Measurements from ENCODE around the gene HOXD4. TPM values are rescaled to one million over a fixed set of nuclear protein-coding genes. Genes with fewer than 3 reads are reported as not detected.

The HOXD4 gene
- total RNA-seq, 1 experiment from 2014 or later, result 0.61 TPM

- CTCF ChIA-PET, result no interaction called here
Measured at GRCh38 chr2:176152350-176153181, 1.2 kb downstream of the HOXD4 start.

GRCh38 chr2:176154576-176155252 is 3.4 kb downstream of the HOXD4 start:
- ChIA-PET RAD21 (ENCODE audit: low non-redundant PET in 1 of 2, low total read pairs in 2 of 2, uncharacterized antibody in 2 of 2, unreplicated experiment in 2 of 2) (no interaction called here), CTCF (interaction anchor here (1.0 kb wide), 1 partner anchor 300 kb away, joined by 3 read pairs; no protein-coding TSS in a partner anchor), POLR2A (no interaction called here)
- intact Hi-C loops (cut with micrococcal nuclease), result no loop called here
- H2AFZ ChIP-seq (ENCODE audit: low read depth, low read length, poor library complexity, severe bottlenecking), result no peak overlapping the region
- H3K9me2 ChIP-seq (ENCODE audit: insufficient read depth), result no peaks in the 10 kb centered on the region
- BruUV-seq (replicated peaks), result no TSS peak
- H3K79me2 ChIP-seq (ENCODE audit: insufficient read depth, low read length), result no peaks in the 10 kb centered on the region
- H3K36me3 ChIP-seq (ENCODE audit: control insufficient read depth in 1 of 2, insufficient read depth in 2 of 2, low read length in 2 of 2), result no peaks in the 10 kb centered on the region
- no peaks in the 10 kb centered on the region for H4K20me1 ChIP-seq (ENCODE audit: insufficient read depth)
- H3K27ac ChIP-seq (ENCODE audit: low read depth, low read length), result no peak overlapping the region
- H3K4me3 ChIP-seq (replicated peaks in 1 of 2; ENCODE audit: low read depth in 1 of 2, low read length in 2 of 2), result no peak overlapping the region
- TF ChIP-seq SRF (IDR thresholded peaks at IDR 0.05; ENCODE audit: low read depth) (no peak), CTCF (IDR thresholded peaks at IDR 0.05 in 2 of 3, conservative IDR thresholded peaks at IDR 0.05 in 1 of 3; ENCODE audit: borderline replicate concordance in 1 of 3, insufficient read depth in 1 of 3, low read depth in 2 of 3, low read length in 2 of 3) (no peak), JUND (IDR thresholded peaks at IDR 0.05) (no peak), POLR2A (IDR thresholded peaks at IDR 0.05; ENCODE audit: borderline replicate concordance, extremely low read depth, insufficient read depth, insufficient read length) (no peak), TCF7L2 (IDR thresholded peaks at IDR 0.05; ENCODE audit: borderline replicate concordance, extremely low read depth, insufficient read depth, insufficient read length) (no peak), SIN3A (IDR thresholded peaks at IDR 0.05; ENCODE audit: low read depth) (no peak)
- H3K4me1 ChIP-seq (ENCODE audit: control insufficient read depth in 1 of 2, insufficient read depth in 2 of 2, low read length in 2 of 2), result no peaks in the 10 kb centered on the region
- no peak overlapping the region for H3K4me2 ChIP-seq (ENCODE audit: low read length)
- H3K9me3 ChIP-seq (ENCODE audit: control insufficient read depth in 1 of 2, insufficient read depth in 1 of 2, low read depth in 1 of 2, low read length in 2 of 2), result no peaks in the 10 kb centered on the region
- H3K9ac ChIP-seq (ENCODE audit: low read length), result no peak overlapping the region
- ATAC-seq, result no peak
- DNase-seq (ENCODE audit: low read depth, low spot score), result no peak
- H3K27me3 ChIP-seq (ENCODE audit: insufficient read depth, low read length), result no peaks in the 10 kb centered on the region

More at GRCh38 chr2:176152350-176153181, 1.2 kb downstream of the HOXD4 start:
- Histone ChIP-seq H3K9ac (ENCODE audit: low read length) (no peak overlapping the region), H3K27me3 (ENCODE audit: insufficient read depth, low read length) (no peaks in the 10 kb centered on the region), H3K4me1 (ENCODE audit: control insufficient read depth in 1 of 2, insufficient read depth in 2 of 2, low read length in 2 of 2) (no peaks in the 10 kb centered on the region), H3K36me3 (ENCODE audit: control insufficient read depth in 1 of 2, insufficient read depth in 2 of 2, low read length in 2 of 2) (no peaks in the 10 kb centered on the region), H3K4me3 (replicated peaks in 1 of 2; ENCODE audit: low read depth in 1 of 2, low read length in 2 of 2) (no peak overlapping the region), H3K79me2 (ENCODE audit: insufficient read depth, low read length) (no peaks in the 10 kb centered on the region), H3K4me2 (ENCODE audit: low read length) (no peak overlapping the region), H3K27ac (ENCODE audit: low read depth, low read length) (no peak overlapping the region), H3K9me2 (ENCODE audit: insufficient read depth) (no peaks in the 10 kb centered on the region), H2AFZ (ENCODE audit: low read depth, low read length, poor library complexity, severe bottlenecking) (no peak overlapping the region), H3K9me3 (ENCODE audit: control insufficient read depth in 1 of 2, insufficient read depth in 1 of 2, low read depth in 1 of 2, low read length in 2 of 2) (no peaks in the 10 kb centered on the region), H4K20me1 (ENCODE audit: insufficient read depth) (no peaks in the 10 kb centered on the region)
- DNase-seq (ENCODE audit: low read depth, low spot score) (no peak), ATAC-seq (no peak)
- no TSS peak for BruUV-seq (replicated peaks)
- TF ChIP-seq EZH2 (IDR thresholded peaks at IDR 0.05), result no peak
- ChIA-PET POLR2A (no interaction called here), RAD21 (ENCODE audit: low non-redundant PET in 1 of 2, low total read pairs in 2 of 2, uncharacterized antibody in 2 of 2, unreplicated experiment in 2 of 2) (no interaction called here)
- intact Hi-C loops (cut with micrococcal nuclease), result no loop called here
